WTC11 (cell line): ENCODE results near the gene KLHDC4.

ENCODE experiments used
- AR ChIP-seq: fragments of 250-450 bp; sonication (Bioruptor Pico); IDR thresholded peaks from 2 replicates; pipeline ENCODE4 v1.9.0; 2021; ENCODE audit warnings: mild to moderate bottlenecking
- ATF3 ChIP-seq: sonication (generic); formaldehyde crosslinking; conservative IDR thresholded peaks from 2 replicates; pipeline ENCODE4 v1.8.1; 2022; ENCODE audit warnings: mild to moderate bottlenecking, missing genetic modification reagents
- ATF6 ChIP-seq: sonication (generic); formaldehyde crosslinking; IDR thresholded peaks from 2 replicates; pipeline ENCODE4 v1.8.1; 2023; ENCODE audit warnings: mild to moderate bottlenecking, missing genetic modification reagents
- CTCF ChIP-seq: fragments of 200-600 bp; IDR thresholded peaks from 2 replicates; pipeline ENCODE4 v1.8.0; 2022; ENCODE audit warnings: antibody characterized with exemption
- E2F4 ChIP-seq: sonication (generic); formaldehyde crosslinking; IDR thresholded peaks from 2 replicates; pipeline ENCODE4 v1.8.1; 2022; ENCODE audit warnings: low read depth, mild to moderate bottlenecking, moderate library complexity, missing genetic modification reagents, borderline replicate concordance
- NR2C2 ChIP-seq: sonication (generic); formaldehyde crosslinking; IDR thresholded peaks from 2 replicates; pipeline ENCODE4 v1.8.0; 2022; ENCODE audit warnings: mild to moderate bottlenecking, missing genetic modification reagents
- SP1 ChIP-seq: sonication (generic); formaldehyde crosslinking; conservative IDR thresholded peaks from 2 replicates; pipeline ENCODE4 v1.8.1; 2022; ENCODE audit warnings: missing genetic modification reagents
- TEAD4 ChIP-seq: sonication (generic); formaldehyde crosslinking; IDR thresholded peaks from 2 replicates; pipeline ENCODE4 v1.8.0; 2022; ENCODE audit warnings: mild to moderate bottlenecking, missing genetic modification reagents
- TP53 ChIP-seq: sonication (generic); formaldehyde crosslinking; IDR thresholded peaks from 2 replicates; pipeline ENCODE4 v1.8.1; 2023; ENCODE audit warnings: mild to moderate bottlenecking, missing genetic modification reagents
- USF1 ChIP-seq: sonication (generic); formaldehyde crosslinking; IDR thresholded peaks from 2 replicates; pipeline ENCODE4 v1.8.0; 2022; ENCODE audit warnings: mild to moderate bottlenecking, missing genetic modification reagents
- ZNF138 ChIP-seq: sonication (generic); formaldehyde crosslinking; conservative IDR thresholded peaks from 2 replicates; pipeline ENCODE4 v1.8.1; 2022; ENCODE audit warnings: mild to moderate bottlenecking, moderate library complexity, missing genetic modification reagents
- ZNF317 ChIP-seq: sonication (generic); formaldehyde crosslinking; IDR thresholded peaks from 2 replicates; pipeline ENCODE4 v1.8.1; 2023; ENCODE audit warnings: low read depth, mild to moderate bottlenecking, moderate library complexity, missing genetic modification reagents, borderline replicate concordance
- ZSCAN18 ChIP-seq: fragments of 250-450 bp; sonication (Bioruptor Pico); IDR thresholded peaks from 2 replicates; pipeline ENCODE4 v2.1.2; 2022; ENCODE audit warnings: mild to moderate bottlenecking, moderate library complexity

- TF ChIP-seq ATF6 (CRISPR knock-in tag) = no peak
- no peak for TF ChIP-seq TEAD4
- no peak for TF ChIP-seq ZNF138
- TF ChIP-seq ZSCAN18 (CRISPR knock-in tag) = no peak
- no peak for TF ChIP-seq SP1 (CRISPR knock-in tag)
- TF ChIP-seq TP53 = no peak
- no peak for TF ChIP-seq ATF3 (CRISPR knock-in tag)
- TF ChIP-seq E2F4 = no peak
- no peak for TF ChIP-seq CTCF
- TF ChIP-seq USF1 (CRISPR knock-in tag) = no peak
- no peak for TF ChIP-seq ZNF317 (CRISPR knock-in tag)
- TF ChIP-seq AR (CRISPR knock-in tag) = no peak
- no peak for TF ChIP-seq NR2C2 (CRISPR knock-in tag)
These were observed 32.6 kb downstream of the KLHDC4 start for GRCh38 chr16:87733190-87733589.
